ENCODE data around the gene C7orf25.

- TF ChIP-seq CTCF (IDR thresholded peaks at IDR 0.05), result no peak
- TF ChIP-seq ZFX (IDR thresholded peaks at IDR 0.05; ENCODE audit: borderline replicate concordance), result no peak
Observed at GRCh38 chr7:42961170-42961569, 49.3 kb upstream of the C7orf25 start.
